HG02981 (cell line): ENCODE data around the gene PGAM2.

Experiments
- ATAC-seq: cut with Tn5 transposase; IDR thresholded peaks from one replicate; pipeline ENCODE4 v1.9.1; 2021; ENCODE audit warnings: mild to moderate bottlenecking, moderate library complexity; ENCODE audit not compliant: unreplicated experiment

The PGAM2 gene

GRCh38 chr7:44065431-44066110, at the start of gene PGAM2:
Gene PGAM2, minus strand, starts transcription at chr7:44065567. Its CDS starts 38 bp downstream, at chr7:44065529.
- no peak for ATAC-seq

GRCh38 chr7:44114586-44115310, 49.4 kb upstream of the PGAM2 start:
- ATAC-seq = no peak

GRCh38 chr7:44113764-44114354, 48.5 kb upstream of the PGAM2 start:
- no peak for ATAC-seq

GRCh38 chr7:44112997-44113763, 47.8 kb upstream of the PGAM2 start:
- ATAC-seq = no peak

GRCh38 chr7:44112231-44112996, 47.0 kb upstream of the PGAM2 start:
- ATAC-seq = no peak

GRCh38 chr7:44111761-44112160, 46.4 kb upstream of the PGAM2 start:
- no peak for ATAC-seq

- no peak for ATAC-seq
Measured at GRCh38 chr7:44110719-44111635, 45.6 kb upstream of the PGAM2 start.

GRCh38 chr7:44109991-44110390, 44.6 kb upstream of the PGAM2 start:
- ATAC-seq = no peak

- ATAC-seq = no peak
Measured at GRCh38 chr7:44108768-44109750, 43.7 kb upstream of the PGAM2 start.

- no peak for ATAC-seq
Measured at GRCh38 chr7:44107961-44108767, 42.8 kb upstream of the PGAM2 start.

GRCh38 chr7:44107116-44107960, 42.0 kb upstream of the PGAM2 start:
- ATAC-seq = no peak

GRCh38 chr7:44106311-44107065, 41.1 kb upstream of the PGAM2 start:
- ATAC-seq = no peak

- ATAC-seq = no peak
Measured at GRCh38 chr7:44105832-44106231, 40.5 kb upstream of the PGAM2 start.

GRCh38 chr7:44104860-44105771, 39.7 kb upstream of the PGAM2 start:
- ATAC-seq = no peak
